SJSA1 (cell line): Measurements from ENCODE around the gene INTS14. TPM values are rescaled to one million over a fixed set of nuclear protein-coding genes. Genes with fewer than 3 reads are reported as not detected.

Experiments
- DNase-seq, 2 experiments: peaks; one replicate each; pipeline ENCODE4 v3.0.0-alpha.2; 2015 to 2020; ENCODE audit warnings: low spot score in 2 of 2, low read depth in 1 of 2
- H3K27ac ChIP-seq: fragments of 250-450 bp; sonication (Bioruptor Pico); 2 replicates; pipeline ENCODE4 v1.5.1; 2020; ENCODE audit warnings: mild to moderate bottlenecking, moderate library complexity
- H3K27me3 ChIP-seq: fragments of 250-450 bp; sonication (Bioruptor Pico); replicated peaks from 2 replicates; pipeline ENCODE4 v1.5.1; 2020; ENCODE audit warnings: mild to moderate bottlenecking, moderate library complexity
- H3K36me3 ChIP-seq: fragments of 250-450 bp; sonication (Bioruptor Pico); 2 replicates; pipeline ENCODE4 v1.5.1; 2020; ENCODE audit warnings: mild to moderate bottlenecking
- H3K4me1 ChIP-seq: fragments of 250-450 bp; sonication (Bioruptor Pico); replicated peaks from 2 replicates; pipeline ENCODE4 v1.6.1; 2021; ENCODE audit warnings: mild to moderate bottlenecking
- H3K4me3 ChIP-seq: fragments of 250-450 bp; sonication (Bioruptor Pico); 2 replicates; pipeline ENCODE4 v1.5.1; 2020; ENCODE audit warnings: mild to moderate bottlenecking
- H3K9me3 ChIP-seq: fragments of 250-450 bp; sonication (Bioruptor Pico); replicated peaks from 2 replicates; pipeline ENCODE4 v1.5.1; 2020; ENCODE audit warnings: mild to moderate bottlenecking
- total RNA-seq: library from RNA; depleted of rRNA; stranded (reverse); fragments of >200 nt; shearing (Covaris generic); gene quantifications from 2 replicates; pipeline ENCODE4 v1.2.3, GENCODE V29; 2014

INTS14 gene
- total RNA-seq, 1 experiment from 2014 or later, result 29.4 TPM

GRCh38 chr15:65580287-65580686 lies 30.6 kb downstream of the INTS14 start:
- no peaks in the 10 kb centered on the region for H3K27me3 ChIP-seq
- peak overlapping the region; percentile 32 for H3K27ac ChIP-seq
- H3K36me3 ChIP-seq, result peaks cover 76% of the 10 kb centered on the region

GRCh38 chr15:65579762-65580161 lies 31.2 kb downstream of the INTS14 start:
- DNase-seq, result no peak
- peaks cover 77% of the 10 kb centered on the region for H3K36me3 ChIP-seq
- peaks cover 36% of the 10 kb centered on the region for H3K4me1 ChIP-seq
- H3K27ac ChIP-seq, result peak overlapping the region; percentile 32
- H3K27me3 ChIP-seq, result no peaks in the 10 kb centered on the region
- no peaks in the 10 kb centered on the region for H3K9me3 ChIP-seq
- H3K4me3 ChIP-seq, result no peak overlapping the region

More at GRCh38 chr15:65580287-65580686, 30.6 kb downstream of the INTS14 start:
- H3K4me3 ChIP-seq, result no peak overlapping the region
- peaks cover 36% of the 10 kb centered on the region for H3K4me1 ChIP-seq
- peak in 1 of 2 experiments; percentile 35 for DNase-seq
- no peaks in the 10 kb centered on the region for H3K9me3 ChIP-seq

GRCh38 chr15:65578904-65579728 lies 31.8 kb downstream of the INTS14 start:
- Histone ChIP-seq H3K9me3 (no peaks in the 10 kb centered on the region), H3K27me3 (no peaks in the 10 kb centered on the region), H3K36me3 (peaks cover 70% of the 10 kb centered on the region), H3K4me1 (peaks cover 36% of the 10 kb centered on the region), H3K4me3 (no peak overlapping the region), H3K27ac (0 out of 2 replicates have a peak overlapping the region, but pooled peaks have one; percentile 32)
- DNase-seq, result peak in 1 of 2 experiments; percentile 8

- H3K4me3 ChIP-seq, result no peak overlapping the region
- peak overlapping the region; percentile 11; the same call in 1 of the 2 replicates for H3K27ac ChIP-seq
- DNase-seq, result no peak
- no peaks in the 10 kb centered on the region for H3K9me3 ChIP-seq
- no peaks in the 10 kb centered on the region for H3K27me3 ChIP-seq
- H3K36me3 ChIP-seq, result peaks cover 59% of the 10 kb centered on the region
- peaks cover 36% of the 10 kb centered on the region for H3K4me1 ChIP-seq
These were observed 33.6 kb downstream of the INTS14 start for GRCh38 chr15:65577129-65577996.

- Histone ChIP-seq H3K4me1 (peaks cover 36% of the 10 kb centered on the region), H3K4me3 (no peak overlapping the region), H3K27me3 (no peaks in the 10 kb centered on the region), H3K27ac (peak overlapping the region; percentile 51), H3K36me3 (peaks cover 62% of the 10 kb centered on the region), H3K9me3 (no peaks in the 10 kb centered on the region)
- DNase-seq, result peak in 1 of 2 experiments; percentile 62
These were observed 34.3 kb downstream of the INTS14 start for GRCh38 chr15:65576664-65577063.

GRCh38 chr15:65571971-65572370 lies 39.0 kb downstream of the INTS14 start:
- no peak overlapping the region for H3K4me3 ChIP-seq
- H3K9me3 ChIP-seq, result no peaks in the 10 kb centered on the region
- peaks cover 57% of the 10 kb centered on the region for H3K36me3 ChIP-seq
- no peak for DNase-seq
- H3K4me1 ChIP-seq, result peaks cover 13% of the 10 kb centered on the region
- no peak overlapping the region for H3K27ac ChIP-seq
- no peaks in the 10 kb centered on the region for H3K27me3 ChIP-seq

GRCh38 chr15:65569728-65570127 lies 41.2 kb downstream of the INTS14 start:
- DNase-seq, result no peak
- H3K27ac ChIP-seq, result no peak overlapping the region
- H3K36me3 ChIP-seq, result peaks cover 68% of the 10 kb centered on the region
- no peaks in the 10 kb centered on the region for H3K9me3 ChIP-seq
- no peaks in the 10 kb centered on the region for H3K27me3 ChIP-seq
- no peaks in the 10 kb centered on the region for H3K4me1 ChIP-seq
- no peak overlapping the region for H3K4me3 ChIP-seq

GRCh38 chr15:65561934-65562333 lies 49.0 kb downstream of the INTS14 start:
- no peaks in the 10 kb centered on the region for H3K27me3 ChIP-seq
- no peak overlapping the region for H3K4me3 ChIP-seq
- no peaks in the 10 kb centered on the region for H3K9me3 ChIP-seq
- H3K36me3 ChIP-seq, result peaks cover 88% of the 10 kb centered on the region
- no peak for DNase-seq
- no peaks in the 10 kb centered on the region for H3K4me1 ChIP-seq
- H3K27ac ChIP-seq, result no peak overlapping the region

- Histone ChIP-seq H3K9me3 (no peaks in the 10 kb centered on the region), H3K27ac (no peak overlapping the region), H3K36me3 (peaks cover 90% of the 10 kb centered on the region), H3K4me3 (no peak overlapping the region), H3K4me1 (no peaks in the 10 kb centered on the region), H3K27me3 (no peaks in the 10 kb centered on the region)
- no peak for DNase-seq
These were observed 51.0 kb downstream of the INTS14 start for GRCh38 chr15:65559941-65560340.

- no peak for DNase-seq
- no peak overlapping the region for H3K27ac ChIP-seq
- no peaks in the 10 kb centered on the region for H3K4me1 ChIP-seq
- H3K36me3 ChIP-seq, result peaks cover 88% of the 10 kb centered on the region
- no peaks in the 10 kb centered on the region for H3K27me3 ChIP-seq
- H3K9me3 ChIP-seq, result no peaks in the 10 kb centered on the region
- no peak overlapping the region for H3K4me3 ChIP-seq
These were observed 51.8 kb downstream of the INTS14 start for GRCh38 chr15:65558997-65559760.

- DNase-seq, result no peak
- Histone ChIP-seq H3K4me1 (no peaks in the 10 kb centered on the region), H3K36me3 (peaks cover 87% of the 10 kb centered on the region), H3K9me3 (no peaks in the 10 kb centered on the region), H3K4me3 (no peak overlapping the region), H3K27me3 (no peaks in the 10 kb centered on the region), H3K27ac (no peak overlapping the region)
These were observed 52.6 kb downstream of the INTS14 start for GRCh38 chr15:65558336-65558735.

- no peaks in the 10 kb centered on the region for H3K9me3 ChIP-seq
- no peaks in the 10 kb centered on the region for H3K4me1 ChIP-seq
- DNase-seq, result no peak
- peaks cover 75% of the 10 kb centered on the region for H3K36me3 ChIP-seq
- no peak overlapping the region for H3K4me3 ChIP-seq
- no peaks in the 10 kb centered on the region for H3K27me3 ChIP-seq
- no peak overlapping the region for H3K27ac ChIP-seq
These were observed 54.3 kb downstream of the INTS14 start for GRCh38 chr15:65556622-65557021.

- Histone ChIP-seq H3K27ac (no peak overlapping the region), H3K9me3 (no peaks in the 10 kb centered on the region), H3K36me3 (peaks cover 53% of the 10 kb centered on the region), H3K4me3 (no peak overlapping the region), H3K27me3 (no peaks in the 10 kb centered on the region), H3K4me1 (peaks cover 9% of the 10 kb centered on the region)
- no peak for DNase-seq
These were observed 57.2 kb downstream of the INTS14 start for GRCh38 chr15:65553691-65554090.
